Common myeloid progenitor, CD34-positive (primary cell): ENCODE data around the gene TNK2.

Source experiments
- CTCF ChIA-PET: fragments of 350-600 bp; sonication (Branson Sonifier 250); formaldehyde crosslinking; loops from one replicate; lab custom pipeline; 2021; ENCODE audit warnings: antibody characterized with exemption; lab: Charles Lee
- POLR2A ChIA-PET: fragments of 350-600 bp; sonication (Branson Sonifier 250); formaldehyde crosslinking; loops from one replicate; lab custom pipeline; 2021; ENCODE audit warnings: antibody characterized with exemption; lab: Charles Lee
- DNase-seq, 3 donors: peaks; one replicate each; pipeline versions ENCODE4 v3.0.0 to v3.0.0-alpha.2; 2013
- H3K27ac ChIP-seq, 2 experiments: 1 replicate in 1 of 2; 2 replicates in 1 of 2; pipeline ENCODE4 v1.7.0; 2013; ENCODE audit warnings: inconsistent platforms in 2 of 2, low read length in 2 of 2, mild to moderate bottlenecking in 2 of 2, low read depth in 1 of 2, moderate library complexity in 1 of 2; ENCODE audit not compliant: severe bottlenecking in 2 of 2, insufficient read depth in 1 of 2, poor library complexity in 1 of 2
- H3K27me3 ChIP-seq, 5 experiments: replicated peaks in 2 of 5; 1 replicate in 3 of 5; 2 replicates in 2 of 5; pipeline versions ENCODE4 v1.6.1 to v1.7.0; 2013; ENCODE audit warnings: low read length in 4 of 5, mild to moderate bottlenecking in 2 of 5, moderate library complexity in 2 of 5, inconsistent platforms in 1 of 5; ENCODE audit not compliant: insufficient read depth in 5 of 5, control insufficient read depth in 4 of 5
- H3K36me3 ChIP-seq, 4 experiments: 1 replicate in 2 of 4; 2 replicates in 2 of 4; pipeline versions ENCODE4 v1.6.1 to v1.7.0; 2013; ENCODE audit warnings: low read length in 3 of 4, control low read depth in 1 of 4, mild to moderate bottlenecking in 1 of 4; ENCODE audit not compliant: control insufficient read depth in 4 of 4, insufficient read depth in 4 of 4
- H3K4me1 ChIP-seq, 4 experiments: 1 replicate in 3 of 4; 2 replicates in 1 of 4; pipeline versions ENCODE4 v1.6.1 to v1.7.1; 2013; ENCODE audit warnings: low read length in 3 of 4, mild to moderate bottlenecking in 3 of 4, control low read depth in 1 of 4, inconsistent platforms in 1 of 4, moderate library complexity in 1 of 4; ENCODE audit not compliant: control insufficient read depth in 4 of 4, insufficient read depth in 4 of 4; ENCODE audit errors: control extremely low read depth in 1 of 4
- H3K4me3 ChIP-seq, 7 experiments: 1 replicate in 4 of 7; 2 replicates in 3 of 7; pipeline versions ENCODE4 v1.5.1 to v1.7.0; 2013; ENCODE audit warnings: mild to moderate bottlenecking in 7 of 7, low read length in 6 of 7, moderate library complexity in 6 of 7, inconsistent platforms in 2 of 7, low read depth in 2 of 7, control low read depth in 1 of 7; ENCODE audit not compliant: insufficient read depth in 4 of 7, control insufficient read depth in 1 of 7; ENCODE audit errors: extremely low read depth in 1 of 7
- H3K9me3 ChIP-seq, 5 experiments: 1 replicate in 4 of 5; 2 replicates in 1 of 5; pipeline versions ENCODE4 v1.6.1 to v1.7.1; 2013; ENCODE audit warnings: low read length in 4 of 5, mild to moderate bottlenecking in 2 of 5, inconsistent platforms in 1 of 5, low read depth in 1 of 5, moderate library complexity in 1 of 5; ENCODE audit not compliant: control insufficient read depth in 4 of 5, insufficient read depth in 2 of 5; ENCODE audit errors: control extremely low read depth in 1 of 5
- WGBS: methylation state at CpG from one replicate; pipeline ENCODE4 v1.1.5; 2013; ENCODE audit not compliant: insufficient coverage; 5-methylcytosine and 5-hydroxymethylcytosine counted together

TNK2 gene

DNA sequence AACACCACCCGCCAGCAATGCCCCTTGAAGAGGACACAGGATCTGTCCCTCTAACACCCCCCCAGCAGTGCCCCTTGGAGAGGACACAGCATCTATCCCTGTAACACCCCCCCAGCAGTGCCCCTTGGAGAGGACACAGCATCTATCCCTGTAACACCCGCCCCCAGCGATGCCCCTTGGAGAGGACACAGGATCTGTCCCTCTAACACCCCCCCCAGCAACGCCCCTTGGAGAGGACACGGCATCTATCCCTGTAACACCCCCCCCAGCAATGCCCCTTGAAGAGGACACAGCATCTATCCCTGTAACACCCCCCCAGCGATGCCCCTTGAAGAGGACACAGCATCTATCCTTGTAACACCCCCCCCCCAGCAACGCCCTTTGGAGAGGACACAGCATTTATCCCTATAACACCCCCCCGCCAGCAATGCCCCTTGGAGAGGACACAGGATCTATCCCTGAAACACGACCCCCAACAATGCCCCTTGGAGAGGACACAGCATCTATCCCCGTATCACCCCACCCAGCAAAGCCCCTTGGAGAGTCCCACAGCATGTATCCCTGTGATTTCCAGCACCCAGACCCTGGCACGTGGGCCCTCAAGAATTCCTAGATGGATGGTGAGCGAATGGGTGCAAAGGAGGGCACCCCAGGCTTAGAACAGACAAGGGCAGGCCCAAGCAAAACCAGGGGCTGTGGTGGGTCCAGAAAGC, 26.9 kb downstream of the TNK2 start:
- Histone ChIP-seq H3K4me3 (no peak overlapping the region), H3K27ac (no peak overlapping the region), H3K9me3 (no peaks in the 10 kb centered on the region), H3K36me3 (peaks cover 10 to 86% (median 71%) of the 10 kb centered on the region in 4 experiments), H3K4me1 (no peaks in the 10 kb centered on the region), H3K27me3 (no peaks in the 10 kb centered on the region)
- no peak for DNase-seq
- POLR2A ChIA-PET: no interaction called here
- CTCF ChIA-PET: interaction anchor here (5.7 kb wide), 1 partner anchor 13 kb away, joined by 21 read pairs; no protein-coding TSS in a partner anchor
- WGBS: 97% methylated on average over 4 of the region's 12 CpGs

DNA sequence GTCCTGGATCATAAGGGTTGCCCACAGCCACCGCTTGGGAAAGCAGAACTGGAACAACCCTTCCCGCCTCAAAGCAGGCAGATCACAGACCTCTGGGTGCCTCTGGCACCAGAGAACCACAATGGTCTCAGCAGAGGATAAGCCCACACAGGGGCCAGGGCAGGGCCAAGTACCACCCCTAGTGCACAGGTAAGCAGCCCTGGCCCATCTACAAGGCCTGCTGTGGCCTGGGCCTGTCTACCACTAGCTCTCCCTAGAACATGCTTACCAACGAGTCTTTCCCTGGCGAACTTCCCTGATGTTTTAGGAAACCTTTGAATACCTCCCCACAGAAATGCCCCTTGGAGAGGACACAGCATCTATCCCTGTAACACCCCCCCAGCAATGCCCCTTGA, 28.3 kb downstream of the TNK2 start:
- Histone ChIP-seq H3K36me3 (peaks cover 10 to 85% (median 69%) of the 10 kb centered on the region in 4 experiments), H3K27ac (no peak overlapping the region), H3K27me3 (no peaks in the 10 kb centered on the region), H3K4me1 (no peaks in the 10 kb centered on the region), H3K9me3 (no peaks in the 10 kb centered on the region), H3K4me3 (no peak overlapping the region)
- ChIA-PET CTCF (interaction anchor here (0.6 to 1.3 kb wide), 2 partner anchors 10 to 31 kb away, joined by 3 read pairs; no protein-coding TSS in a partner anchor), POLR2A (no interaction called here)
- WGBS: 100% methylated on average over 2 of the region's 4 CpGs
- no peak for DNase-seq

DNA sequence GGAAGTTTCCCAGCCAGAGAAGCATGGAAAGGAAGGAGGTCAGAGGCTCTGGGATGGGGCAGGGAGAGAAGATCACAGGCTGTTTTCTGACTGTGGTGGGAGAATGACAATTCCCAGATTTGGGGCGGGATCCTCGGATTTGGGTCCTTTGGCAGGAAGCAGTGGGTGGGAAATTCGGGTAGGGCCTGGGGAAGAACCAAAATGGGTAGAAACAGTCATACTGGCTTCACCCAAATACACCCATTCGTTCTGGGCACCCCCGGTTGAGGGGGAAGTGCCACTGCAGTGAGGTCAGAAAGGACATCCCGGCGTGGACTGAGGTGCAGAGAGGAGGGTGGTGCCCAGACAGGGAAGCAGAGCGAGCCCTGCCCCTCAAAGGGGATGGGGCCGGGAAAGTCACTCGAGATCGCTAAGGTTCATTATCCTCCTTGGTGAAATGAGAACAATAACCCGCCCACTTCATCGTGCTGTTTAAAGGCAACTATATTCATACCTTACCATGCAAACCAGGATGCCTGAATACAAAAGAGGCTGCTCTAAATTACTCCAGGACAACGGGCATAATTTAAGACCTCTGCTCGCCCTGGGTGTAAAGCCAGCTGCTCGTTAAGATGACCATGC, 28.8 kb downstream of the TNK2 start:
- POLR2A ChIA-PET: no interaction called here
- WGBS: 95% methylated on average over 15 of the region's 16 CpGs

GRCh38 chr3:195878424-195879274, 29.7 kb downstream of the TNK2 start:
- ChIA-PET CTCF (interaction anchor here (1.4 to 2.4 kb wide), 3 partner anchors 11 to 36 kb away, joined by 7 to 9 read pairs (median 8); no protein-coding TSS in a partner anchor), POLR2A (no interaction called here)
- Histone ChIP-seq H3K9me3 (no peaks in the 10 kb centered on the region), H3K27ac (no peak overlapping the region), H3K27me3 (no peaks in the 10 kb centered on the region), H3K36me3 (peaks cover 10 to 73% (median 58%) of the 10 kb centered on the region in 4 experiments), H3K4me1 (no peaks in the 10 kb centered on the region), H3K4me3 (no peak overlapping the region)
- WGBS: 94% methylated on average over 28 of the region's 30 CpGs
- DNase-seq: no peak

More for the DNA sequence above, 28.8 kb downstream of the TNK2 start:
- Histone ChIP-seq H3K4me1 (no peaks in the 10 kb centered on the region), H3K27ac (no peak overlapping the region), H3K27me3 (no peaks in the 10 kb centered on the region), H3K9me3 (no peaks in the 10 kb centered on the region), H3K36me3 (peaks cover 10 to 80% (median 63%) of the 10 kb centered on the region in 4 experiments), H3K4me3 (no peak overlapping the region)
- DNase-seq: no peak
- CTCF ChIA-PET: interaction anchor here (0.6 to 1.3 kb wide), 2 partner anchors 10 to 32 kb away, joined by 3 read pairs; no protein-coding TSS in a partner anchor

- peak overlapping the region in 1 of 2 experiments; percentile 14 for H3K27ac ChIP-seq
Measured at GRCh38 chr3:195877767-195878423, 30.5 kb downstream of the TNK2 start.

DNA sequence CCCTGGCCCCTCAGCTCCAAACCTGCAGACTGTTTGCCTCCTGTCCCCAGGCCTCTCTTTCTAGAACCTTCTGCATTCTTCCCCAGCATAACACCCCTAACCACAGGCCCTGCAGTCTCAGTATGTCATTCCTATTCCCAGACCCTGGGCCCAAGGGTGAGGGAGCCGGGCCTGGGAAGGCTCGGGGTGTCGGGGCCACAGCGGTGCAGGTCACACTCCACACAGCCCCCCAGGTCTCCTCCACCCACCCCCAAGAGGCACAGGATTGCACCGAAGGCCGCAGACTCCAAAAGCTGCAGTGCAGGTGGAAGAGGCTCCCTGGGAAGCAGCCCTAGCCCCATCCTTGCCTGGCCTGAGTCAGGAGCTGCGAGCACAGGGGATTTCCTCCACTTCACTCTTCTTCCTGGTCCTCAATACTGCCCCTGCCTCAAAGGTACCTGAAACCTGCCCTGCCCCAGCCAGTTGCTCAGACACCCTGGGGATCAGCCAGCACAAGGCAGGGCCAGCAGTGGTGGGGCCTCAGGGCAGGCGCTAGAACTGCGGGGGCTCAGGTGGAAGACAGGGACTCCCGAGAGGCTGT, 31.1 kb downstream of the TNK2 start:
- H3K4me1 ChIP-seq: no peaks in the 10 kb centered on the region
- no peaks in the 10 kb centered on the region for H3K9me3 ChIP-seq
- peak overlapping the region in 1 of 2 experiments; percentile 14 for H3K27ac ChIP-seq
- no peak overlapping the region for H3K4me3 ChIP-seq
- H3K27me3 ChIP-seq: no peaks in the 10 kb centered on the region
- ChIA-PET POLR2A (no interaction called here), CTCF (interaction anchor here (1.0 to 2.4 kb wide), 6 partner anchors 13 to 38 kb away, joined by 3 to 9 read pairs (median 6); no protein-coding TSS in a partner anchor)
- DNase-seq: no peak
- whole genome bisulfite sequencing: 96% methylated on average over 4 of the region's 10 CpGs
- peaks cover 10 to 72% (median 57%) of the 10 kb centered on the region in 4 experiments for H3K36me3 ChIP-seq

More at GRCh38 chr3:195877767-195878423, 30.5 kb downstream of the TNK2 start:
- peaks cover 10 to 71% (median 55%) of the 10 kb centered on the region in 4 experiments for H3K36me3 ChIP-seq
- CTCF ChIA-PET: interaction anchor here (1.0 to 2.4 kb wide), 4 partner anchors 12 to 37 kb away, joined by 3 to 9 read pairs (median 8); no protein-coding TSS in a partner anchor
- H3K27me3 ChIP-seq: no peaks in the 10 kb centered on the region
- no peaks in the 10 kb centered on the region for H3K4me1 ChIP-seq
- H3K4me3 ChIP-seq: no peak overlapping the region
- DNase-seq: no peak
- H3K9me3 ChIP-seq: no peaks in the 10 kb centered on the region
- POLR2A ChIA-PET: no interaction called here
- WGBS: 95% methylated on average over 12 of the region's 15 CpGs
